IgD-negative memory B cell (primary cell): Measurements from ENCODE around the gene C4orf54. TPM values are rescaled to one million over a fixed set of nuclear protein-coding genes. Genes with fewer than 3 reads are reported as not detected.

Experiments used
- H3K27ac Mint-ChIP-seq, 3 donors: one replicate each; pipeline ENCODE4 v1.8.0; 2020 to 2022; ENCODE audit warnings: mild to moderate bottlenecking in 3 of 3, mixed read lengths in 3 of 3, moderate library complexity in 1 of 3
- H3K27me3 Mint-ChIP-seq: one replicate; pipeline ENCODE4 v1.8.0; 2021; ENCODE audit warnings: mixed read lengths
- H3K36me3 Mint-ChIP-seq: one replicate; pipeline ENCODE4 v1.8.0; 2020; ENCODE audit warnings: mild to moderate bottlenecking, mixed read lengths
- H3K4me1 Mint-ChIP-seq, 3 donors: one replicate each; pipeline ENCODE4 v1.8.0; 2020 to 2022; ENCODE audit warnings: mixed read lengths in 3 of 3, mild to moderate bottlenecking in 1 of 3
- H3K4me3 Mint-ChIP-seq, 4 donors: one replicate each; pipeline ENCODE4 v1.8.0; 2020 to 2022; ENCODE audit warnings: mild to moderate bottlenecking in 4 of 4, mixed read lengths in 4 of 4, moderate library complexity in 3 of 4
- H3K9me3 Mint-ChIP-seq, 3 donors: one replicate each; pipeline ENCODE4 v1.8.0; 2020 to 2021; ENCODE audit warnings: mixed read lengths in 3 of 3, mild to moderate bottlenecking in 1 of 3
- polyA plus RNA-seq: library from polyadenylated mRNA; unstranded; fragments of 300-500 nt; fragmentation: Illumina TruSeq; gene quantifications from one replicate; pipeline ENCODE4 v1.2.3, GENCODE V29; 2021

C4orf54 gene
- polyA plus RNA-seq, 1 donor from 2014 or later = not detected

GRCh38 chr4:99664716-99665115 is 7.1 kb upstream of the C4orf54 start:
- H3K4me1 Mint-ChIP-seq = no peaks in the 10 kb centered on the region
- H3K27me3 Mint-ChIP-seq = peaks cover 6% of the 10 kb centered on the region
- H3K4me3 Mint-ChIP-seq = no peak overlapping the region
- no peak overlapping the region for H3K27ac Mint-ChIP-seq
- H3K9me3 Mint-ChIP-seq = peaks cover 0 to 2% (median 0%) of the 10 kb centered on the region in 3 donors
- H3K36me3 Mint-ChIP-seq = peaks cover 2% of the 10 kb centered on the region

- Mint-ChIP-seq H3K27me3 (peaks cover 8% of the 10 kb centered on the region), H3K27ac (no peak overlapping the region), H3K9me3 (peaks cover 0 to 2% (median 0%) of the 10 kb centered on the region in 3 donors), H3K4me1 (no peaks in the 10 kb centered on the region), H3K4me3 (no peak overlapping the region), H3K36me3 (no peaks in the 10 kb centered on the region)
These were observed 4.3 kb upstream of the C4orf54 start for GRCh38 chr4:99661907-99662306.

- Mint-ChIP-seq H3K27me3 (peaks cover 6% of the 10 kb centered on the region), H3K9me3 (no peaks in the 10 kb centered on the region), H3K36me3 (no peaks in the 10 kb centered on the region), H3K4me3 (no peak overlapping the region), H3K4me1 (no peaks in the 10 kb centered on the region), H3K27ac (no peak overlapping the region)
These were observed 1.0 kb upstream of the C4orf54 start for GRCh38 chr4:99658666-99659065.

- no peak overlapping the region for H3K27ac Mint-ChIP-seq
- H3K27me3 Mint-ChIP-seq = peaks cover 4% of the 10 kb centered on the region
- no peaks in the 10 kb centered on the region for H3K9me3 Mint-ChIP-seq
- no peaks in the 10 kb centered on the region for H3K4me1 Mint-ChIP-seq
- no peak overlapping the region for H3K4me3 Mint-ChIP-seq
- no peaks in the 10 kb centered on the region for H3K36me3 Mint-ChIP-seq
These were observed 2.1 kb downstream of the C4orf54 start for GRCh38 chr4:99655308-99656081.

GRCh38 chr4:99654361-99654761 is 3.3 kb downstream of the C4orf54 start:
- Mint-ChIP-seq H3K27me3 (peaks cover 4% of the 10 kb centered on the region), H3K9me3 (no peaks in the 10 kb centered on the region), H3K36me3 (no peaks in the 10 kb centered on the region), H3K4me3 (no peak overlapping the region), H3K4me1 (no peaks in the 10 kb centered on the region), H3K27ac (no peak overlapping the region)

- H3K9me3 Mint-ChIP-seq = no peaks in the 10 kb centered on the region
- H3K4me1 Mint-ChIP-seq = no peaks in the 10 kb centered on the region
- peaks cover 2% of the 10 kb centered on the region for H3K27me3 Mint-ChIP-seq
- no peak overlapping the region for H3K27ac Mint-ChIP-seq
- H3K4me3 Mint-ChIP-seq = no peak overlapping the region
- H3K36me3 Mint-ChIP-seq = no peaks in the 10 kb centered on the region
These were observed 3.7 kb downstream of the C4orf54 start for GRCh38 chr4:99653916-99654315.

GRCh38 chr4:99652596-99653436 is 4.8 kb downstream of the C4orf54 start:
- no peak overlapping the region for H3K4me3 Mint-ChIP-seq
- H3K9me3 Mint-ChIP-seq = no peaks in the 10 kb centered on the region
- H3K27me3 Mint-ChIP-seq = peaks cover 2% of the 10 kb centered on the region
- no peaks in the 10 kb centered on the region for H3K36me3 Mint-ChIP-seq
- no peaks in the 10 kb centered on the region for H3K4me1 Mint-ChIP-seq
- no peak overlapping the region for H3K27ac Mint-ChIP-seq

- H3K4me3 Mint-ChIP-seq = no peak overlapping the region
- H3K27ac Mint-ChIP-seq = no peak overlapping the region
- no peaks in the 10 kb centered on the region for H3K9me3 Mint-ChIP-seq
- H3K27me3 Mint-ChIP-seq = peaks cover 2% of the 10 kb centered on the region
- no peaks in the 10 kb centered on the region for H3K4me1 Mint-ChIP-seq
- no peaks in the 10 kb centered on the region for H3K36me3 Mint-ChIP-seq
These were observed 5.7 kb downstream of the C4orf54 start for GRCh38 chr4:99651811-99652485.

- Mint-ChIP-seq H3K27me3 (peaks cover 2% of the 10 kb centered on the region), H3K9me3 (no peaks in the 10 kb centered on the region), H3K36me3 (no peaks in the 10 kb centered on the region), H3K4me3 (no peak overlapping the region), H3K4me1 (no peaks in the 10 kb centered on the region), H3K27ac (no peak overlapping the region)
These were observed 6.4 kb downstream of the C4orf54 start for GRCh38 chr4:99651016-99651769.

GRCh38 chr4:99649778-99650177 is 7.8 kb downstream of the C4orf54 start:
- Mint-ChIP-seq H3K27me3 (peaks cover 2% of the 10 kb centered on the region), H3K4me1 (no peaks in the 10 kb centered on the region), H3K9me3 (no peaks in the 10 kb centered on the region), H3K27ac (peak overlapping the region in 1 of 3 donors; percentile 82), H3K4me3 (no peak overlapping the region), H3K36me3 (no peaks in the 10 kb centered on the region)

GRCh38 chr4:99649208-99649607 is 8.4 kb downstream of the C4orf54 start:
- H3K27me3 Mint-ChIP-seq = peaks cover 2% of the 10 kb centered on the region
- H3K9me3 Mint-ChIP-seq = no peaks in the 10 kb centered on the region
- no peaks in the 10 kb centered on the region for H3K36me3 Mint-ChIP-seq
- no peaks in the 10 kb centered on the region for H3K4me1 Mint-ChIP-seq
- peak overlapping the region in 1 of 3 donors; percentile 82 for H3K27ac Mint-ChIP-seq
- no peak overlapping the region for H3K4me3 Mint-ChIP-seq

- Mint-ChIP-seq H3K36me3 (no peaks in the 10 kb centered on the region), H3K9me3 (no peaks in the 10 kb centered on the region), H3K4me1 (no peaks in the 10 kb centered on the region), H3K4me3 (no peak overlapping the region), H3K27ac (no peak overlapping the region), H3K27me3 (peaks cover 3% of the 10 kb centered on the region)
These were observed 9.3 kb downstream of the C4orf54 start for GRCh38 chr4:99648321-99648720.

- H3K4me1 Mint-ChIP-seq = no peaks in the 10 kb centered on the region
- no peaks in the 10 kb centered on the region for H3K9me3 Mint-ChIP-seq
- H3K36me3 Mint-ChIP-seq = no peaks in the 10 kb centered on the region
- H3K27ac Mint-ChIP-seq = no peak overlapping the region
- H3K4me3 Mint-ChIP-seq = no peak overlapping the region
- peaks cover 6% of the 10 kb centered on the region for H3K27me3 Mint-ChIP-seq
These were observed 10.6 kb downstream of the C4orf54 start for GRCh38 chr4:99647071-99647470.

GRCh38 chr4:99645638-99646037 is 12.0 kb downstream of the C4orf54 start:
- Mint-ChIP-seq H3K27me3 (peaks cover 7% of the 10 kb centered on the region), H3K4me1 (no peaks in the 10 kb centered on the region), H3K4me3 (no peak overlapping the region), H3K36me3 (peaks cover under 1% of the 10 kb centered on the region), H3K27ac (no peak overlapping the region), H3K9me3 (no peaks in the 10 kb centered on the region)

GRCh38 chr4:99645036-99645435 is 12.6 kb downstream of the C4orf54 start:
- Mint-ChIP-seq H3K9me3 (no peaks in the 10 kb centered on the region), H3K27ac (no peak overlapping the region), H3K4me3 (no peak overlapping the region), H3K4me1 (no peaks in the 10 kb centered on the region), H3K36me3 (peaks cover 2% of the 10 kb centered on the region), H3K27me3 (peaks cover 10% of the 10 kb centered on the region)
